HG03196 (cell line): Measurements from ENCODE around the gene DIS3L2.
A peak's percentile ranks its signal among the peaks of the same experiment; 100 is the strongest.

ENCODE experiments used
- ATAC-seq: cut with Tn5 transposase; IDR thresholded peaks from one replicate; pipeline ENCODE4 v1.9.1; 2021; ENCODE audit not compliant: unreplicated experiment

The DIS3L2 gene

GRCh38 chr2:231951452-231952035, 10.0 kb upstream of the DIS3L2 start:
- ATAC-seq = no peak

GRCh38 chr2:231955758-231956472, 5.6 kb upstream of the DIS3L2 start:
- ATAC-seq = no peak

GRCh38 chr2:231957913-231958763, 3.4 kb upstream of the DIS3L2 start:
- no peak for ATAC-seq

- peak; percentile 23 for ATAC-seq
Observed at GRCh38 chr2:231960810-231961348, 634 bp upstream of the DIS3L2 start.

- ATAC-seq = no peak
Observed at GRCh38 chr2:231965102-231965501, 3.6 kb downstream of the DIS3L2 start.

GRCh38 chr2:231966886-231967285, 5.4 kb downstream of the DIS3L2 start:
- ATAC-seq = no peak

GRCh38 chr2:231968820-231969219, 7.3 kb downstream of the DIS3L2 start:
- ATAC-seq = no peak

- ATAC-seq = no peak
Observed at GRCh38 chr2:231970461-231970860, 8.9 kb downstream of the DIS3L2 start.

- no peak for ATAC-seq
Observed at GRCh38 chr2:231975001-231975400, 13.5 kb downstream of the DIS3L2 start.

- no peak for ATAC-seq
Observed at GRCh38 chr2:231977430-231977829, 15.9 kb downstream of the DIS3L2 start.

GRCh38 chr2:231984992-231985391, 23.5 kb downstream of the DIS3L2 start:
- no peak for ATAC-seq

GRCh38 chr2:231985823-231986261, 24.3 kb downstream of the DIS3L2 start:
- ATAC-seq = no peak

GRCh38 chr2:231987124-231987727, 25.7 kb downstream of the DIS3L2 start:
- ATAC-seq = no peak

- no peak for ATAC-seq
Observed at GRCh38 chr2:231988179-231988866, 26.8 kb downstream of the DIS3L2 start.

GRCh38 chr2:231991664-231992063, 30.2 kb downstream of the DIS3L2 start:
- ATAC-seq = no peak

GRCh38 chr2:231992888-231993287, 31.4 kb downstream of the DIS3L2 start:
- ATAC-seq = no peak

GRCh38 chr2:231996797-231997540, 35.5 kb downstream of the DIS3L2 start:
- ATAC-seq = no peak

GRCh38 chr2:231998046-231998445, 36.5 kb downstream of the DIS3L2 start:
- no peak for ATAC-seq

- ATAC-seq = no peak
Observed at GRCh38 chr2:232000439-232000838, 38.9 kb downstream of the DIS3L2 start.

GRCh38 chr2:232001073-232001472, 39.6 kb downstream of the DIS3L2 start:
- ATAC-seq = no peak
